ENCODE measurements around the gene PSME1.

DNA sequence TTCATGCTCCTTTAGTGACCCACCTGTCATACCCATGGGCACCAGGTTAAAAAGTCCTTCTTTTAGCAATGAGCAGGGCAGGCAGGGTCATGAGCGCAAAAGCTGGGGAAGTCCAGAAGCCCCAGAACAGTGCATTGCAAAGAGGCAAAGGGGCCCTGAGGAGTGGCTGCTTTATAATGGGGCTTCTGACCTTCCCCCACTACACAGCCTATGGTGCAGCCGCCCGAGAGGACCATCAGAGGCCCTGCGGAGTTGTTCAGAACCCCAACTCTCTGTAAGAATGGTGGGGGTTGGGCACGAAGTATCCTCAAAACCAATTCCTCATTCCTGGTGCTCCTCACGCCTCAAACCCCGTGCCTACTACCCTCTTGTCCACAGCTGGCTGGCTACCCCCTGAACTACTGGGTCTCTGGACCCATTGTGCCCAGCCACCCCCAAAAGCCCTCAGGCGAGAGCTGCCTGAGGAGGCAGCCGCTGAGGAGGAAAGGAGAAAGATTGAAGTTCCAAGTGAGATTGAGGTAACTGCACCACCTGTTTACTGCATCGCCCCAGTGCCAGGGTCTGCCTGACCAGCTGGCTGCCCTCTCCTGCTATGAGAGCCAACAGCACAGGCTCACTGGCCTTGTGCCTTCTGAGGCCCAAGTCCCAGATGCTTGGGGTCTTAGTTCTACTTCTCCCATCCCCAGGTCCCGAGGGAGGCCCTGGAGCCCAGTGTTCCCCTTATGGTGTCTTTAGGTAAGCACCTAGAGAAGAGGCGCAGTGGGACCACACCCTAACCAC, 42.6 kb downstream of the PSME1 start:
- no peak for TF ChIP-seq POLR2A (IDR thresholded peaks at IDR 0.05)
- TF ChIP-seq, protein P1, sequence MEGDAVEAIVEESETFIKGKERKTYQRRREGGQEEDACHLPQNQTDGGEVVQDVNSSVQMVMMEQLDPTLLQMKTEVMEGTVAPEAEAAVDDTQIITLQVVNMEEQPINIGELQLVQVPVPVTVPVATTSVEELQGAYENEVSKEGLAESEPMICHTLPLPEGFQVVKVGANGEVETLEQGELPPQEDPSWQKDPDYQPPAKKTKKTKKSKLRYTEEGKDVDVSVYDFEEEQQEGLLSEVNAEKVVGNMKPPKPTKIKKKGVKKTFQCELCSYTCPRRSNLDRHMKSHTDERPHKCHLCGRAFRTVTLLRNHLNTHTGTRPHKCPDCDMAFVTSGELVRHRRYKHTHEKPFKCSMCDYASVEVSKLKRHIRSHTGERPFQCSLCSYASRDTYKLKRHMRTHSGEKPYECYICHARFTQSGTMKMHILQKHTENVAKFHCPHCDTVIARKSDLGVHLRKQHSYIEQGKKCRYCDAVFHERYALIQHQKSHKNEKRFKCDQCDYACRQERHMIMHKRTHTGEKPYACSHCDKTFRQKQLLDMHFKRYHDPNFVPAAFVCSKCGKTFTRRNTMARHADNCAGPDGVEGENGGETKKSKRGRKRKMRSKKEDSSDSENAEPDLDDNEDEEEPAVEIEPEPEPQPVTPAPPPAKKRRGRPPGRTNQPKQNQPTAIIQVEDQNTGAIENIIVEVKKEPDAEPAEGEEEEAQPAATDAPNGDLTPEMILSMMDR (IDR thresholded peaks at IDR 0.05), result no peak
